ENCODE data around the gene MLH3.

The MLH3 gene

DNA sequence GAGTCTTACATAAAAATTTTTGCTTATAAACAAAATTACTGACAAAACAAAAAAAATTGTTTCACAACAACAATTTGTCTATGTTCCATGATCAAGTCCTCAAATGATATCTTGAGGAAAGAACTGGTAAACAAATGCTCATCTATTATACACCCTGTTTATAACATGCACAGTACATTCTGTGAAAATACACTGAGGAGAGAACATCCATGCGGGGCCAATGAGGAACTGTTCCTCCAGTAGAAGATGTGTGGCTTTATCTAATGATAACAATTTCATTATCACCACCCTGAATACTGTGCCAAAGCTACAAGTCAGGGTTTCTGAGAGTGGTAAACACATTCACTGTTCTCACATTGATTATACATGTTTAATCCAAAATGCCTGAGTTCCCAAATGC lies 10.8 kb downstream of the MLH3 start:
- TF ChIP-seq, protein P1, sequence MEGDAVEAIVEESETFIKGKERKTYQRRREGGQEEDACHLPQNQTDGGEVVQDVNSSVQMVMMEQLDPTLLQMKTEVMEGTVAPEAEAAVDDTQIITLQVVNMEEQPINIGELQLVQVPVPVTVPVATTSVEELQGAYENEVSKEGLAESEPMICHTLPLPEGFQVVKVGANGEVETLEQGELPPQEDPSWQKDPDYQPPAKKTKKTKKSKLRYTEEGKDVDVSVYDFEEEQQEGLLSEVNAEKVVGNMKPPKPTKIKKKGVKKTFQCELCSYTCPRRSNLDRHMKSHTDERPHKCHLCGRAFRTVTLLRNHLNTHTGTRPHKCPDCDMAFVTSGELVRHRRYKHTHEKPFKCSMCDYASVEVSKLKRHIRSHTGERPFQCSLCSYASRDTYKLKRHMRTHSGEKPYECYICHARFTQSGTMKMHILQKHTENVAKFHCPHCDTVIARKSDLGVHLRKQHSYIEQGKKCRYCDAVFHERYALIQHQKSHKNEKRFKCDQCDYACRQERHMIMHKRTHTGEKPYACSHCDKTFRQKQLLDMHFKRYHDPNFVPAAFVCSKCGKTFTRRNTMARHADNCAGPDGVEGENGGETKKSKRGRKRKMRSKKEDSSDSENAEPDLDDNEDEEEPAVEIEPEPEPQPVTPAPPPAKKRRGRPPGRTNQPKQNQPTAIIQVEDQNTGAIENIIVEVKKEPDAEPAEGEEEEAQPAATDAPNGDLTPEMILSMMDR (conservative IDR thresholded peaks at IDR 0.05): no peak
- TF ChIP-seq ZFX (IDR thresholded peaks at IDR 0.05): no peak

DNA sequence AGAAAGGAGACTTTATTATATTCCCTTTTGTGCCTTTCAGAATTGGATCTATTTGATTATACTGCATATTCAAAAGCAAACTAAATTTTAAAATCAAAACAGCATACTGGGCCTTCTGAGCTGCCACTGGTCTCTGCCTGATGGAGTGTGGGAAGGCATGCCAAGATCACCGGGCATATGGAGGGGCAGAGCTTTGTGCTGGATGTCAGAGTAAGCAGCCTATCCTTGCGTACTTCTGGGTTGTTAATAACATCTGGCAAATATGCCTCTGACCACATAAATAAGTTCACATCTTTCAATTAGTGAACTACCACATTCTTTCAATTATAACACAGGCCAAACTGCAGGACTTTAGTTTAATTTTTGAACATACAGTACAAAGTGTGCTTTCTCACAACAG lies 18.3 kb downstream of the MLH3 start:
- TF ChIP-seq, protein P1 (conservative IDR thresholded peaks at IDR 0.05): no peak
- no peak for TF ChIP-seq ZFX (IDR thresholded peaks at IDR 0.05)

More for the DNA sequence above, 10.8 kb downstream of the MLH3 start:
- H3K27ac ChIP-seq: no peak overlapping the region

DNA sequence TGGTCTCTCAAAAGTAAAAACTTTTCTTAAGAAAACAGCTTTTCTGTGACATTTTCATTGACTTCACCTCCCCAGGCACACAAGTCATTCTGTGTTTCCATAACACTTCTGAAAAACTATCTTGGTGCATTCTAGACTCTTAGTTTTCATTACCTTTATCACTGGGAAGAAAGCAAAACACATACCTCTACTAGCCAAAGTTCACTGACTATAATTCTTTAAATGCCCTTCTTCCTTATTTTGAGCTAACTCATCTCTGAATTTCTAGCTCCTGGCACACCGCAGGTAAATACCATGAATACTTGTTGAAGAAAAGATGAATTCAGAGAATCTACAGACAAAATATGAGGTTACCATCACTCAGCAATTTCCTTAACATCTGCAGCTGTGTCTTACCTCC lies 21.1 kb downstream of the MLH3 start:
- no peak overlapping the region for H3K27ac ChIP-seq
- TF ChIP-seq ZFX (IDR thresholded peaks at IDR 0.05): no peak
- TF ChIP-seq, protein P1 (conservative IDR thresholded peaks at IDR 0.05): no peak

More for the DNA sequence above, 18.3 kb downstream of the MLH3 start:
- H3K27ac ChIP-seq: no peak overlapping the region

DNA sequence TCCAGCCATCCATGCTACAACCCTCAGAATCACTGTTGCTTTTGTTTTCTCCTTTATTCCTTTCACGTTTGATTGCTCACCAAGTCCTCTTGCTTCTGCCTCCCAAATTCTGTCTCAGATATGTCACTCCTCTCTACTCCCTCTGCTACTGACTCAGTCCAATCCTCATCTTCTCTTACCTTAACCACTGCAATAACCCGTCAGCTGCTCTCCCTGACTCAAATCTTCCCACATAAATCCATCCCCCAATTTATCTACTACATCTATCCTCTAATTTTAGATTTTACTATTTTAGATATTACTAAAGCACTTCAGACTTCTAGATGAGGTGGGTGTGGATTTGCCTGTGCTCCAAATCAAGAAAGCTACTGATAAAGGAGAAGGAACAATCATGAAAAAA lies 25.4 kb downstream of the MLH3 start:
- TF ChIP-seq ZFX (IDR thresholded peaks at IDR 0.05): no peak
- TF ChIP-seq, protein P1 (conservative IDR thresholded peaks at IDR 0.05): no peak
- no peak overlapping the region for H3K27ac ChIP-seq

DNA sequence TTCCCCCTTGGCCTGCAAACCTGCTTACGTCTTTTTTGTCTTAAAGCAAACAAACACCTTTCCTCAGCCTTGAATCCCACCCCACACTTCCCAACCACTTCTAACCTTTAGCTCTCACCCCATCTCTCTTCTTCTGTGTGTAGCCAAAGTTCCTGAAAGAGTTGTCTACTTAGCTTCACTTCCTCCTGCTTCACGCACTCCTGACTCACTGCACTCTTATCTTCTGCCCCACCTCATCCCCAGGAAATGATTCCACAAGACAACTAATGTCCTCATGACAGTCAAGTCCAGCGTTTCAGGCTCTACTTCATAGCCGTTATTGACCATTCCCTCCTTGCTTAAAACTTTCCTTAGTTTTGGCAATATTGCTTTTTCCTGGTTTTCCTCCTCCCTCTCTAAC lies 26.2 kb downstream of the MLH3 start:
- TF ChIP-seq ZFX (IDR thresholded peaks at IDR 0.05): no peak
- TF ChIP-seq, protein P1 (conservative IDR thresholded peaks at IDR 0.05): no peak
- H3K27ac ChIP-seq: no peak overlapping the region; the same call in 1 of the 2 replicates

DNA sequence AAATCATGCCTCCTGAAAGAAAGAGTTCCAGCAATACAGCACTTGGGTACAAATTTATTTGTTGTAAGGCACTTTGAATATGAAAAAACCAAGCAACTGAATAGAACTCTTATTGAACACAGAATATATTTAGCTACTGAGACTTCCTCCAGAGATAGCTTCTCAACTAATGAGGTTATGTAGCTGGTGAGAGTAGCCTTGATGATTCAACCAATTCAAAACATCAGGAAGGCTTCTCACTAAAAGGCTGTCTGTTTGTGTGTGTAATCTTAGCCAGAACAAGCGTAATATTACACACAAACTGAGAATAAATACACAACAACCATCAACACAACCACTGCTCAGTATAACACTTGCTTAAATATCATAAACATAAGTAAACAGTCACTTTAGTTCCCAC lies 28.2 kb downstream of the MLH3 start:
- TF ChIP-seq, protein P1 (conservative IDR thresholded peaks at IDR 0.05): no peak
- no peak for TF ChIP-seq ZFX (IDR thresholded peaks at IDR 0.05)
- H3K27ac ChIP-seq: no peak overlapping the region

DNA sequence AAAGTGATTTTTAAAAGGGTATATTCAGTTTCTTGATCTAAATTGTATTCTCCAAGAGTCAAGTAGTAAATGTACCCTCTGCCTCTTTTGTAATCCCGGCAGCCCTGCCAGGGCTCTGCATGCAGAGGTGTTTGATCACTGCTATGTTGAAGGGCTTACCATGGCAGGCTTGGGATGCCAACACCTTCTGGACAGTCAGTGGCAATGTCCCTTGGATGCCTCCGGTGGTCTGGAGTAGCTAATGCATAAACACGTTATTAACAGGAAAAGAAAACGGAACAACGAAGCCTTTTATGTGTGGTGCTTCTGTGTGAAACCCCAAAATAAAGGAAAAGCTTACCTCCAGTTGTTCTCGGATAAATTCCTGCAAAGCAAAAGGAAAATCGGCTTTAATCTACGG lies 28.6 kb downstream of the MLH3 start:
- TF ChIP-seq, protein P1 (conservative IDR thresholded peaks at IDR 0.05): peak; percentile 51
- no peak for TF ChIP-seq ZFX (IDR thresholded peaks at IDR 0.05)
- no peak overlapping the region for H3K27ac ChIP-seq
